GM11168 (cell line): ENCODE results near the gene HBA2.
"Not testable (repeated sequence)": the region's sequence is repeated elsewhere in the genome, so short reads cannot be mapped to it uniquely, and the experiment has no call there.

Experiments used
- in situ Hi-C: fragments of 300-500 bp; cut with MboI; formaldehyde crosslinking; loops from one replicate; pipeline ENCODE4 v1.12.0; 2022; ENCODE audit warnings: low sequenced_read_pairs; ENCODE audit not compliant: unreplicated experiment

HBA2 gene

DNA sequence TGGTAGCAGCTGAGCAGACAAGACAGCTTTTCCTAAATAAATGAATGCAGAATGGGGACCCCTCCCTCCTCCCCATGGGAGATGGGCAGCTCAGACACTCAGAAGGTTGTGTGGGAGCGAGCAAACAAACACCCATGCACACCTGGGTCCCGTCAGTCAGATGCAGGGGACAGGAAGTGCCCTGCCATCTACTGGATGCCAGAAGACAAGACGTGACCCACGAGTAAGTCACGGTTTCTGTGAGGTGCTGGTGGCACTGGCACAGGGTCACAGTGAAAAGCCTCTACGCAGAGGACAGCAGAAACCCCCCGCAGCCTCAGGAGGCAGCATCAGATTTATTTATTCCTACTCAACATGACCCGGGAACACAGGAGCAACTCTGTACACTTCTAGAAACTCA lies 16.0 kb downstream of the HBA2 start:
- in situ Hi-C loops: no loop called here

DNA sequence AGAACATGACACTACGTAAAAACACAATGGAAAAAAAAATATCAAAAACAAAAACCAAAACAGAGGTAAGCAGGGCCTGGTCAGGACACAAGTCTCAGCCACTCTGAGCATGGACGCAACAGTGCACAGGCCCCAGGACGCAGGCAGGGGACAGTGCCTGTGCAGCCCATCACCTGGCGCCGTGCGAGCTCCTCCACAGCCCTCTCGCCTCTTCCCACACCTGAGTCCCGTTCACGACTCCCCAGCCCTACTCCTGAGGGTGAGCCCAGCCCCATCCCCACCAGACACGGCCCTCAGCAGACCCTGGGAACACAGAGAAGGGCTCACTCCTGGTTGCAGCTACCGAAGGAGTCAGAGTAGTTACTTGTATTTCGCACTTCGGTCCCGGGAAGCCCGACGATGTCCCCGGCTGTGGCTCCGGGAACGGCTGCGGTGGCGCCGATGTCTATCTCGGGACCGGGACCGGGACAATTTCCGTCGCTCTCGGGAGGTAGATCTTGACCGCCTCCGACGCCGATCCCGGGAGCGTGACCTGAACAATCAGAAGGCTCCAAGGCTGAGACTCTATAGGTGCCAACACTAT lies 17.0 kb downstream of the HBA2 start:
- in situ Hi-C loops: no loop called here

GRCh38 chr16:191831-192230 lies 19.2 kb downstream of the HBA2 start:
- in situ Hi-C loops: no loop called here

- in situ Hi-C loops: no loop called here
These were observed 20.0 kb downstream of the HBA2 start for GRCh38 chr16:192686-193085.

DNA sequence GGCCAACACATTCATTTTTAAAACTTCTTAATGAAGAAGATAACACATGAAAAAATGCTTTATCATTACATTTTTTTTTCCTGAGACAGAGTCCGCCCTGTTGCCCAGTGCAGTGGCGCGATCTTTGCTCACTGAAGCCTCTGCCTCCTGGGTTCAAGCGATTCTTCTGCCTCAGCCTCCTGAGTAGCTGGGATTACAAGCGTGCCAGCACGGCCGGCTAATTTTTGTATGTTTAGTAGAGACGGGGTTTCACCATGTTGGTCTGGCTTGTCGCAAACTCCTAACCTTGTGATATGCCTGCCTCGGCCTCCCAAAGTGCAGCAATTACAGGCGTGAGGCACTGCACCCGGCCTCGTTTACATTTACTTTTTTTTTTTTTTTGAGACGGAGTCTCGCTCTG lies 20.8 kb downstream of the HBA2 start:
- in situ Hi-C loops: no loop called here

DNA sequence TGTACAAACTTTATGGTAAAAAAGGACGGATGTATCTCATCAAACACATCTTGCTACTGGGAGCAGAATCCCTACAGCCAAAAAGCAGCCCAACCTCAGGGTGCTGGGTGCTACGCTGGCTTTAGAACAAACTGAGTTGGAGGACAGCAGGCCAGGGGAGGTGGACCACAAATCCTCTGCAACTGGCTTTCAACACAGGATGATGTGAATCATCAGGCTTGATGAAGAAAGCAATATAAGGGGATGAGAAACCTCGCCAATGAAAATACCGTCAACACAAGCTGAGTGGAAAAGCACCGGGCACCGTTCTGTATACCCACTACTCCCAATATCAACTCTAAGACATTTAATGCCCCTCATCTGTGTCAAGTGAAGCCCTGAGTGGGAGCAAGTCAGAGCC lies 21.8 kb downstream of the HBA2 start:
- in situ Hi-C loops: no loop called here

DNA sequence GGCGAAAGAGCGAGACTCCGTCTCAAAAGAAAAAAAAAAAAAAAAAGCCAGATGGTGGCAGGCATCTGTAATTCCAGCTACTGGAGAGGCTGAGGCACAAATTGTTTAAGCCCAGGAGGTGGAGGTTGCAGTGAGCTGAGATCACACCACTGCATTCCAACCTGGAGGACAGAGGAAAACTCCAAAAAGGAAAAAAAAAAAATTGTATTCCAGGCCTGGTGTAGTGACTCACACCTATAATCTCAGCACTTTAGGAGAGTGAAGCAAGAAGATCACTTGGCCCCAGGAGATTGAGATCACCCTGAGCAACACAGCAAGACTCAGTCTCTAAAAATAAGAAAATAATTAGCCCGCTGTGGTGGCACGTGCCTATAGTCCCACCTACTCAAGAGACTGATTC lies 27.7 kb downstream of the HBA2 start:
- in situ Hi-C loops: no loop called here

- in situ Hi-C loops: no loop called here
These were observed 30.6 kb downstream of the HBA2 start for GRCh38 chr16:203246-203645.

- in situ Hi-C loops: not testable (repeated sequence)
These were observed 31.4 kb downstream of the HBA2 start for GRCh38 chr16:204046-204445.

DNA sequence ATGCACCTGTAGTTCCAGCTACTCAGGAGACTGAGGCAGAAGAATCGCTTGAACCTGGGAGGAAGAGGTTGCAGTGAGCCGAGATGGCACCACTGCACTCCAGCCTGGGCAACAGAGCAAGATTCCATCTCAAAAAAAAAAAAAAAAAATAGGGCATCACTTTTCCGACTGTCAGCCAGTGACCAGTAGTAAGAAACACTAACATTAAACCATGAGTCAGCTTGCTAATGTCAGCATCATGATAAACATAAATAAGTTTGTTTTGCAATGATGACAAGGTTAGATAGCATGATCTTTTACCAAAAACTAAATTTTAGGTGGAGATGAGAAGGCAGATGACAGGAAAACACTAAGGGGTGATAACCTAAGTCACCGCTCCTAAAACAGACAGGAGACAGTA lies 36.7 kb downstream of the HBA2 start:
- in situ Hi-C loops: not testable (repeated sequence)

DNA sequence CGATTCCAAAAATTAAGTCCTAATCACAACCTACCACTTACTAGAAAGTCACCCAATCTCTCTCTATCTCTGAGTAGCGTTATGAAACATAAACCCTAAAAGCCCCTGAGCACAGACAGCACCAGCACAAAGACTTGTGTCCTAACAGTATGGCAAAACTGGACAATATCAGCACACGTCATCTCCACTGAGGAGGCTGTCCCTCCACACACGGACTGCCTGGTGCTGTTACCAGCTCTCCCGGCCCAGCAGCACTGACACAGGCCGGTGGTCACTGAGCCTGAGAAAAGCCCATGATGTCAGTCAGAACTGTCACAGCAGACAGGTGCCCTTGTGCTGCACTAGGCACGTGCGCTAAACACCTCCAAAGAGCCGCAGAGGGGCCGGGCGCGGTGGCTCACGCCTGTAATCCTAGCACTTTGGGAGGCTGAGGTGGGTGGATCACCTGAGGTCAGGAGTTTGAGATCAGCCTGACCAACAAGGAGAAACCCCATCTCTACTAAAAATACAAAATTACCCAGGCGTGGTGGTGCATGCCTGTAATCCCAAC lies 39.0 kb downstream of the HBA2 start:
- in situ Hi-C loops: not testable (repeated sequence)

- in situ Hi-C loops: no loop called here
These were observed 40.3 kb downstream of the HBA2 start for GRCh38 chr16:212999-213398.

DNA sequence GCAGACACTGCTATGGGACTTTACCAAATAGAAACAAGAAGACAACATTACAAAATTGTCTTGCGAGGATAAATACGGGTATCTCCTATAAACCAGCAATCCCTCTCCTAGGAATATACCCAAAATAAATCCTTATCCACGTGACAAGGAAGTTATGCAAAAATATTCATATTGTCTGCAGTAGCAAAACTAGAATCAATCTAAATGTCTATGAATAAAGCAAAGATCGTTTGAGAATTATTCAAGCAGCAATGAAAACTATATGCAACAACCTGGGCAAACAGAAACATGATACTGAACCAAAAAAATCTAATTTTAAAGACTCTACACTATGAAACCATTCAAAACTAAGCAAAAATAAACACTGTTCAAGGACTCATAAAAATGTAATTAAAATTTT lies 47.3 kb downstream of the HBA2 start:
- in situ Hi-C loops: loop anchor here (10.0 kb wide), 1 partner anchor 145 kb away; no protein-coding TSS in a partner anchor
